Upper lobe of left lung (tissue), 6 donors: ENCODE results near the gene SHC1. TPM values are rescaled to one million over a fixed set of nuclear protein-coding genes. Genes with fewer than 3 reads are reported as not detected.

Experiments
- ATAC-seq, 2 donors: fragments of 200-7000 bp; cut with Tn5 transposase; one replicate each; pipeline ENCODE4 v1.9.1; 2022; ENCODE audit warnings: mild to moderate bottlenecking in 2 of 2, moderate library complexity in 2 of 2; ENCODE audit not compliant: low FRiP score in 2 of 2
- DNase-seq, 2 donors: peaks; one replicate each; pipeline ENCODE4 v3.0.0-alpha.2; 2019 to 2020
- H3K27ac ChIP-seq, 4 donors: fragments of 200-600 bp; sonication (generic); one replicate each; pipeline ENCODE4 v1.5.1; 2016 to 2019
- H3K27me3 ChIP-seq, 4 donors: fragments of 200-600 bp; sonication (generic); one replicate each; pipeline ENCODE4 v1.5.1; 2017 to 2019
- H3K36me3 ChIP-seq, 4 donors: fragments of 200-600 bp; sonication (generic); one replicate each; pipeline ENCODE4 v1.5.1; 2016 to 2019
- H3K4me1 ChIP-seq, 4 donors: fragments of 200-600 bp; sonication (generic); one replicate each; pipeline ENCODE4 v1.5.1; 2018 to 2019
- H3K4me3 ChIP-seq, 4 donors: fragments of 200-600 bp; sonication (generic); one replicate each; pipeline ENCODE4 v1.5.1; 2017 to 2019; ENCODE audit warnings: mild to moderate bottlenecking in 2 of 4, moderate library complexity in 1 of 4
- H3K9me3 ChIP-seq, 4 donors: fragments of 200-600 bp; sonication (generic); one replicate each; pipeline ENCODE4 v1.5.1; 2018 to 2019
- CTCF ChIP-seq, 6 experiments: fragments of 450-650 bp in 4 of 6; fragments of 200-600 bp in 2 of 6; sonication (generic) in 2 of 6; IDR thresholded peaks; one replicate each; pipeline ENCODE4 v1.5.1; 2016 to 2019; ENCODE audit warnings: antibody characterized with exemption in 6 of 6
- EP300 ChIP-seq, 4 donors: sonication (generic); formaldehyde crosslinking; IDR thresholded peaks; one replicate each; pipeline ENCODE4 v1.5.1; 2017; ENCODE audit warnings: antibody characterized with exemption in 4 of 4, control low read depth in 2 of 4
- POLR2A ChIP-seq, 4 donors: fragments of 450-650 bp; IDR thresholded peaks; one replicate each; pipeline ENCODE4 v1.5.1; 2016 to 2017; ENCODE audit warnings: antibody characterized with exemption in 4 of 4, mild to moderate bottlenecking in 2 of 4
- POLR2AphosphoS5 ChIP-seq, 2 donors: sonication (generic); formaldehyde crosslinking; IDR thresholded peaks; one replicate each; pipeline ENCODE4 v1.5.1; 2017; ENCODE audit warnings: antibody characterized with exemption in 2 of 2
- WGBS, 2 donors: methylation state at CpG; one replicate each; pipeline ENCODE4 v1.1.5; 2017 to 2018; 5-methylcytosine and 5-hydroxymethylcytosine counted together
- total RNA-seq, 6 donors: library from RNA; depleted of rRNA in 4 of 6; stranded (reverse); fragments of >200 nt in 4 of 6; gene quantifications; one replicate each; pipeline versions ENCODE4 v1.1.0 to v1.2.1, GENCODE V29; 2016 to 2021
- donor health status: DM: no; HTN: no; CAD: no; lungs with moderate emphysema.
- donor health status: DM: no; HTN: yes; CAD: no; lungs with severe emphysema.

The SHC1 gene
- total RNA-seq, 6 donors from 2014 or later = 55.5 to 130 (median 69.1) TPM

GRCh38 chr1:155017041-155017945, 46.7 kb upstream of the SHC1 start:
- DNase-seq = peak; percentile 93 to 97
- no peaks in the 10 kb centered on the region for H3K9me3 ChIP-seq
- WGBS, 2 donors = 7 to 8% methylated on average over 18 to 32 of the region's 49 CpGs
- H3K27ac ChIP-seq = peak overlapping the region; percentile 74 to 88 (median 85)
- peak; percentile 93 to 96 for ATAC-seq
- peaks cover 4 to 29% (median 23%) of the 10 kb centered on the region in 4 donors for H3K36me3 ChIP-seq
- peak in 1 of 4 donors; percentile 63 for TF ChIP-seq POLR2A (IDR thresholded peaks at IDR 0.05)
- TF ChIP-seq EP300 (IDR thresholded peaks at IDR 0.05) = peak in 2 of 4 donors; percentile 66 to 81
- peak; percentile 97 to 100 (median 99) for TF ChIP-seq CTCF (IDR thresholded peaks at IDR 0.05)
- peak; percentile 80 to 83 for TF ChIP-seq POLR2AphosphoS5 (IDR thresholded peaks at IDR 0.05)
- peaks cover 45 to 52% (median 48%) of the 10 kb centered on the region in 4 donors for H3K4me1 ChIP-seq
- peak overlapping the region in 3 of 4 donors; percentile 27 to 46 (median 44) for H3K4me3 ChIP-seq
- no peaks in the 10 kb centered on the region for H3K27me3 ChIP-seq

DNA sequence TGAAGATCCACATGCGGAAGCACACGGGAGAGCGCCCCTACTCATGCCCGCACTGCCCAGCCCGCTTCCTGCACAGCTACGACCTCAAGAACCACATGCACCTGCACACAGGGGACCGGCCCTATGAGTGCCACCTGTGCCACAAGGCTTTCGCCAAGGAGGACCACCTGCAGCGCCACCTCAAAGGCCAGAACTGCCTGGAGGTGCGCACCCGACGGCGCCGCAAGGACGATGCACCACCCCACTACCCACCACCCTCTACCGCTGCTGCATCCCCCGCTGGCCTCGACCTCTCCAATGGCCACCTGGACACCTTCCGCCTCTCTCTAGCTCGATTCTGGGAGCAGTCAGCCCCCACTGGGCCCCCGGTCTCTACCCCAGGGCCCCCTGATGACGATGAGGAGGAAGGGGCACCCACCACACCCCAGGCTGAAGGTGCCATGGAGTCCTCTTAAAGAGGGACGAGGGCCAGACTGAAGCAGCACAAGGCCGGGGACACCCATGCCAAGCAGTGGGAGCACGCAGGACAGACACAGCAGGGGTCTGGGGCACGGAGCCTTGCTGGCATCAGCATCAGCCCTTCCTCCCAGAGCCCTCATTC, 45.8 kb upstream of the SHC1 start:
- Histone ChIP-seq H3K4me3 (no peak overlapping the region), H3K9me3 (no peaks in the 10 kb centered on the region), H3K36me3 (peaks cover 4 to 29% (median 23%) of the 10 kb centered on the region in 4 donors), H3K4me1 (peaks cover 55 to 62% (median 57%) of the 10 kb centered on the region in 4 donors), H3K27me3 (no peaks in the 10 kb centered on the region), H3K27ac (peak overlapping the region; percentile 74 to 88 (median 85))
- TF ChIP-seq CTCF (IDR thresholded peaks at IDR 0.05) (no peak), POLR2AphosphoS5 (IDR thresholded peaks at IDR 0.05) (no peak), POLR2A (IDR thresholded peaks at IDR 0.05) (no peak), EP300 (IDR thresholded peaks at IDR 0.05) (no peak)
- peak in 1 of 2 donors; percentile 79 for DNase-seq
- no peak for ATAC-seq
- 86 to 98% methylated on average over 18 to 26 of the region's 26 CpGs for WGBS, 2 donors

DNA sequence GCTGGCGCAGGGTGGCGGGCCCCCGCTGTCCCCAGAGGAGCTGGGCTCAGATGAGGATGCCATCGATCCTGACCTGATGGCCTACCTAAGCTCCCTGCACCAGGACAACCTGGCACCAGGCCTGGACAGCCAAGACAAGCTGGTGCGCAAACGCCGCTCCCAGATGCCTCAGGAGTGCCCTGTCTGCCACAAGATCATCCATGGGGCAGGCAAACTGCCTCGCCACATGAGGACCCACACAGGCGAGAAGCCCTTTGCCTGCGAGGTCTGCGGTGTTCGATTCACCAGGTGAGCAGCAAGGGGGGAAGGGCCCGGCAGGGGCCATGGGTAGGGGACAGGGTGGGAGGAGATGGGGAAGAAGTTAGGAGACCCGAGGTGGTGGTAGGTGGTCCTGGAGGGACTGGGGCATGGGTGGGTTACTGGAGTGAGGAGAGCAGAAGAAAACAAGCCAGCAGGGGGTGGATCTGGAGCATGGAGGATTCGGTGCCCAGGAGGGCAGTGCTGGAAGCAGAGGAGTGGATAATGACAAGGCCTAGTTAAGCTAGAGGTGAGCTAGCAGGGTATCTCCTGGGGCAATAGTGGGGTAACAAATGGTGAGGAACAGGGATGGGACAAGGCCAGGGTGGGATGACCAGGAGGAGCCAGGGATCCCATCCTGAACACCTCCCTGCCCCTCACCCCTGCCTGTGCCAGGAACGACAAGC, 45.1 kb upstream of the SHC1 start:
- H3K27me3 ChIP-seq = no peaks in the 10 kb centered on the region
- DNase-seq (no peak), ATAC-seq (no peak)
- 85 to 92% methylated on average over 11 to 15 of the region's 16 CpGs for WGBS, 2 donors
- no peaks in the 10 kb centered on the region for H3K9me3 ChIP-seq
- H3K4me1 ChIP-seq = peaks cover 61 to 68% (median 64%) of the 10 kb centered on the region in 4 donors
- no peak overlapping the region for H3K4me3 ChIP-seq
- peak overlapping the region in 3 of 4 donors; percentile 85 to 88 (median 85) for H3K27ac ChIP-seq
- TF ChIP-seq POLR2AphosphoS5 (IDR thresholded peaks at IDR 0.05) = no peak
- TF ChIP-seq EP300 (IDR thresholded peaks at IDR 0.05) = no peak
- no peak for TF ChIP-seq CTCF (IDR thresholded peaks at IDR 0.05)
- TF ChIP-seq POLR2A (IDR thresholded peaks at IDR 0.05) = no peak
- peaks cover 4 to 35% (median 26%) of the 10 kb centered on the region in 4 donors for H3K36me3 ChIP-seq

DNA sequence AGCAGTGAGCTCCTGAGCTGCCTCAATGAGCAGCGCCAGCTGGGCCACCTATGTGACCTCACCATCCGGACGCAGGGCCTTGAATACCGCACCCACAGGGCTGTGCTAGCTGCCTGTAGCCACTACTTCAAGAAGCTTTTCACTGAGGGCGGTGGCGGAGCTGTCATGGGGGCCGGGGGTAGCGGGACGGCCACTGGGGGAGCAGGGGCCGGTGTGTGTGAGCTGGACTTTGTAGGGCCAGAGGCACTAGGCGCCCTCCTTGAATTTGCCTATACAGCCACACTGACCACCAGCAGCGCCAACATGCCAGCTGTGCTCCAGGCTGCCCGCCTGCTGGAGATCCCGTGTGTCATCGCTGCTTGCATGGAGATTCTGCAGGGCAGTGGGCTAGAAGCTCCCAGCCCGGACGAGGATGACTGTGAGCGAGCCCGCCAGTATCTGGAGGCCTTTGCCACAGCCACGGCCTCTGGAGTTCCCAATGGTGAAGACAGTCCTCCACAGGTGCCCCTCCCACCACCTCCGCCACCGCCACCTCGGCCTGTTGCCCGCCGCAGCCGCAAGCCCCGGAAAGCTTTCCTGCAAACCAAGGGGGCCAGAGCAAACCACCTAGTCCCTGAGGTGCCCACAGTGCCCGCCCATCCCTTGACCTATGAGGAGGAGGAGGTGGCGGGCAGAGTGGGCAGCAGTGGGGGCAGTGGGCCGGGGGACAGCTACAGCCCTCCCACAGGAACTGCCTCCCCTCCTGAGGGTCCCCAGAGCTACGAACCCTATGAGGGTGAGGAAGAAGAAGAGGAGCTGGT, 44.4 kb upstream of the SHC1 start:
- Histone ChIP-seq H3K27me3 (no peaks in the 10 kb centered on the region), H3K27ac (peak overlapping the region in 2 of 4 donors; percentile 8 to 96), H3K9me3 (no peaks in the 10 kb centered on the region), H3K4me3 (no peak overlapping the region), H3K36me3 (peaks cover 4 to 37% (median 27%) of the 10 kb centered on the region in 4 donors), H3K4me1 (peaks cover 67 to 76% (median 71%) of the 10 kb centered on the region in 4 donors)
- DNase-seq = peak in 1 of 2 donors; percentile 79
- 88 to 94% methylated on average over 9 to 30 of the region's 31 CpGs for WGBS, 2 donors
- TF ChIP-seq CTCF (IDR thresholded peaks at IDR 0.05) (no peak), EP300 (IDR thresholded peaks at IDR 0.05) (no peak)
- no peak for ATAC-seq
